Osteocyte (in vitro differentiated cells): ENCODE results near the gene CYB5B. TPM values are rescaled to one million over a fixed set of nuclear protein-coding genes. Genes with fewer than 3 reads are reported as not detected.

Source experiments
- DNase-seq: peaks from one replicate; pipeline ENCODE4 v3.0.0; 2021; ENCODE audit warnings: mixed read lengths; ENCODE audit not compliant: unreplicated experiment; ENCODE audit errors: extremely low spot score
- H3K27ac Mint-ChIP-seq: one replicate; pipeline ENCODE4 v1.8.0; 2021; ENCODE audit warnings: mild to moderate bottlenecking, mixed read lengths; ENCODE audit not compliant: unreplicated experiment
- H3K27me3 Mint-ChIP-seq: one replicate; pipeline ENCODE4 v1.8.0; 2021; ENCODE audit warnings: mixed read lengths; ENCODE audit not compliant: unreplicated experiment
- H3K36me3 Mint-ChIP-seq: one replicate; pipeline ENCODE4 v1.8.0; 2021; ENCODE audit warnings: mixed read lengths; ENCODE audit not compliant: unreplicated experiment
- H3K4me1 Mint-ChIP-seq: one replicate; pipeline ENCODE4 v1.8.0; 2021; ENCODE audit warnings: mixed read lengths; ENCODE audit not compliant: unreplicated experiment
- H3K4me3 Mint-ChIP-seq: one replicate; pipeline ENCODE4 v1.8.0; 2021; ENCODE audit warnings: mild to moderate bottlenecking, moderate library complexity, mixed read lengths; ENCODE audit not compliant: unreplicated experiment
- H3K9me3 Mint-ChIP-seq: one replicate; pipeline ENCODE4 v1.8.0; 2021; ENCODE audit warnings: mixed read lengths; ENCODE audit not compliant: unreplicated experiment
- CTCF ChIP-seq: fragments of 200-600 bp; sonication (generic); IDR thresholded peaks from 2 replicates; pipeline ENCODE4 v1.5.0; 2021; ENCODE audit warnings: antibody characterized with exemption, mild to moderate bottlenecking, moderate library complexity
- total RNA-seq: library from RNA; stranded (reverse); gene quantifications from 2 replicates; pipeline ENCODE4 v1.2.1, GENCODE V29; 2021

The CYB5B gene
- total RNA-seq, 1 donor from 2014 or later: 69.8 TPM

GRCh38 chr16:69485361-69485760 lies 60.9 kb downstream of the CYB5B start:
- no peak for DNase-seq
- Mint-ChIP-seq H3K27ac (no peak overlapping the region), H3K9me3 (no peaks in the 10 kb centered on the region), H3K27me3 (no peaks in the 10 kb centered on the region), H3K4me1 (peaks cover 36% of the 10 kb centered on the region), H3K4me3 (no peak overlapping the region), H3K36me3 (no peaks in the 10 kb centered on the region)
- TF ChIP-seq CTCF: no peak

GRCh38 chr16:69485816-69486215 lies 61.4 kb downstream of the CYB5B start:
- Mint-ChIP-seq H3K27me3 (no peaks in the 10 kb centered on the region), H3K36me3 (no peaks in the 10 kb centered on the region), H3K4me1 (peaks cover 34% of the 10 kb centered on the region), H3K4me3 (no peak overlapping the region), H3K27ac (no peak overlapping the region), H3K9me3 (no peaks in the 10 kb centered on the region)
- DNase-seq: no peak
- no peak for TF ChIP-seq CTCF

- H3K9me3 Mint-ChIP-seq: no peaks in the 10 kb centered on the region
- no peaks in the 10 kb centered on the region for H3K36me3 Mint-ChIP-seq
- no peak overlapping the region for H3K4me3 Mint-ChIP-seq
- no peak for DNase-seq
- no peak overlapping the region for H3K27ac Mint-ChIP-seq
- peaks cover 33% of the 10 kb centered on the region for H3K4me1 Mint-ChIP-seq
- no peak for TF ChIP-seq CTCF
- no peaks in the 10 kb centered on the region for H3K27me3 Mint-ChIP-seq
These were observed 61.9 kb downstream of the CYB5B start for GRCh38 chr16:69486272-69486671.

GRCh38 chr16:69486724-69487123 lies 62.3 kb downstream of the CYB5B start:
- no peak overlapping the region for H3K27ac Mint-ChIP-seq
- no peak overlapping the region for H3K4me3 Mint-ChIP-seq
- TF ChIP-seq CTCF: no peak

GRCh38 chr16:69490707-69491324 lies 66.4 kb downstream of the CYB5B start:
- Mint-ChIP-seq H3K27ac (no peak overlapping the region), H3K27me3 (no peaks in the 10 kb centered on the region)
- no peak for TF ChIP-seq CTCF

More at GRCh38 chr16:69486724-69487123, 62.3 kb downstream of the CYB5B start:
- no peak for DNase-seq
- Mint-ChIP-seq H3K9me3 (no peaks in the 10 kb centered on the region), H3K36me3 (no peaks in the 10 kb centered on the region), H3K4me1 (peaks cover 30% of the 10 kb centered on the region), H3K27me3 (no peaks in the 10 kb centered on the region)

More at GRCh38 chr16:69490707-69491324, 66.4 kb downstream of the CYB5B start:
- H3K9me3 Mint-ChIP-seq: peaks cover 10% of the 10 kb centered on the region
- no peaks in the 10 kb centered on the region for H3K36me3 Mint-ChIP-seq
- DNase-seq: no peak
- peaks cover 1% of the 10 kb centered on the region for H3K4me1 Mint-ChIP-seq
- H3K4me3 Mint-ChIP-seq: no peak overlapping the region
